Measurements from ENCODE around the gene MUC4.

- TF ChIP-seq CTCF (conservative IDR thresholded peaks at IDR 0.05) (no peak), ZFX (IDR thresholded peaks at IDR 0.05) (no peak)
Observed at GRCh38 chr3:195796795-195797194, 14.9 kb downstream of the MUC4 start.
